Glutamatergic neuron (in vitro differentiated cells): ENCODE data around the gene RNASEH2B. TPM values are rescaled to one million over a fixed set of nuclear protein-coding genes. Genes with fewer than 3 reads are reported as not detected.

ENCODE experiments used
- DNase-seq: peaks from one replicate; pipeline ENCODE4 v3.0.0; 2022
- H3K27ac Mint-ChIP-seq: one replicate; pipeline ENCODE4 v1.8.0; 2020; ENCODE audit warnings: mild to moderate bottlenecking, mixed read lengths, inconsistent platforms; ENCODE audit not compliant: unreplicated experiment
- H3K27me3 Mint-ChIP-seq: one replicate; pipeline ENCODE4 v1.8.0; 2020; ENCODE audit warnings: mild to moderate bottlenecking, moderate library complexity, mixed read lengths, inconsistent platforms; ENCODE audit not compliant: unreplicated experiment
- H3K36me3 Mint-ChIP-seq: one replicate; pipeline ENCODE4 v1.8.0; 2020; ENCODE audit warnings: mild to moderate bottlenecking, mixed read lengths, inconsistent platforms; ENCODE audit not compliant: unreplicated experiment
- H3K4me1 Mint-ChIP-seq: one replicate; pipeline ENCODE4 v1.8.0; 2020; ENCODE audit warnings: mild to moderate bottlenecking, low read depth, mixed read lengths, inconsistent platforms; ENCODE audit not compliant: unreplicated experiment
- H3K4me3 Mint-ChIP-seq: one replicate; pipeline ENCODE4 v1.8.0; 2020; ENCODE audit warnings: mild to moderate bottlenecking, mixed read lengths, inconsistent platforms; ENCODE audit not compliant: unreplicated experiment
- H3K9me3 Mint-ChIP-seq: one replicate; pipeline ENCODE4 v1.8.0; 2020; ENCODE audit warnings: mild to moderate bottlenecking, moderate library complexity, mixed read lengths, inconsistent platforms; ENCODE audit not compliant: unreplicated experiment
- CTCF ChIP-seq: fragments of 200-600 bp; sonication (generic); IDR thresholded peaks from one replicate; pipeline ENCODE4 v1.5.0; 2021; ENCODE audit not compliant: partially characterized antibody, unreplicated experiment
- total RNA-seq: library from RNA; stranded (reverse); fragmentation: NEBNext Ultra II Directional; extraction: Animal tissue kit (Norgen Biotek cat#: 25700); gene quantifications from one replicate; pipeline ENCODE4 v1.2.1, GENCODE V29; 2021; ENCODE audit not compliant: unreplicated experiment

The RNASEH2B gene
- total RNA-seq, 1 donor from 2014 or later = 10.4 TPM

- no peak for DNase-seq
- H3K4me3 Mint-ChIP-seq = no peak overlapping the region
- no peaks in the 10 kb centered on the region for H3K36me3 Mint-ChIP-seq
- no peaks in the 10 kb centered on the region for H3K9me3 Mint-ChIP-seq
- no peak overlapping the region for H3K27ac Mint-ChIP-seq
- TF ChIP-seq CTCF = no peak
- peaks cover 2% of the 10 kb centered on the region for H3K27me3 Mint-ChIP-seq
- H3K4me1 Mint-ChIP-seq = peaks cover 5% of the 10 kb centered on the region
Observed at GRCh38 chr13:50898338-50898737, 11.3 kb upstream of the RNASEH2B start.

- no peak for TF ChIP-seq CTCF
- no peaks in the 10 kb centered on the region for H3K36me3 Mint-ChIP-seq
- no peaks in the 10 kb centered on the region for H3K4me1 Mint-ChIP-seq
Observed at GRCh38 chr13:50901701-50902100, 7.9 kb upstream of the RNASEH2B start.

GRCh38 chr13:50905256-50905655, 4.3 kb upstream of the RNASEH2B start:
- H3K27ac Mint-ChIP-seq = no peak overlapping the region
- no peak for TF ChIP-seq CTCF
- no peaks in the 10 kb centered on the region for H3K9me3 Mint-ChIP-seq
- DNase-seq = no peak
- H3K27me3 Mint-ChIP-seq = no peaks in the 10 kb centered on the region
- no peak overlapping the region for H3K4me3 Mint-ChIP-seq
- H3K36me3 Mint-ChIP-seq = no peaks in the 10 kb centered on the region
- no peaks in the 10 kb centered on the region for H3K4me1 Mint-ChIP-seq

More at GRCh38 chr13:50901701-50902100, 7.9 kb upstream of the RNASEH2B start:
- DNase-seq = no peak
- Mint-ChIP-seq H3K27me3 (no peaks in the 10 kb centered on the region), H3K4me3 (no peak overlapping the region), H3K9me3 (no peaks in the 10 kb centered on the region), H3K27ac (no peak overlapping the region)

- no peak overlapping the region for H3K27ac Mint-ChIP-seq
- peaks cover 4% of the 10 kb centered on the region for H3K4me1 Mint-ChIP-seq
- DNase-seq = no peak
- no peak overlapping the region for H3K4me3 Mint-ChIP-seq
- H3K9me3 Mint-ChIP-seq = no peaks in the 10 kb centered on the region
- H3K27me3 Mint-ChIP-seq = no peaks in the 10 kb centered on the region
- no peak for TF ChIP-seq CTCF
- no peaks in the 10 kb centered on the region for H3K36me3 Mint-ChIP-seq
Observed at GRCh38 chr13:50907781-50908180, 1.8 kb upstream of the RNASEH2B start.

GRCh38 chr13:50908371-50908770, 1.2 kb upstream of the RNASEH2B start:
- H3K4me3 Mint-ChIP-seq = no peak overlapping the region

More at GRCh38 chr13:50908371-50908770, 1.2 kb upstream of the RNASEH2B start:
- H3K36me3 Mint-ChIP-seq = no peaks in the 10 kb centered on the region
- H3K27ac Mint-ChIP-seq = no peak overlapping the region
- H3K27me3 Mint-ChIP-seq = no peaks in the 10 kb centered on the region
- no peaks in the 10 kb centered on the region for H3K9me3 Mint-ChIP-seq
- H3K4me1 Mint-ChIP-seq = peaks cover 4% of the 10 kb centered on the region
- no peak for TF ChIP-seq CTCF
- DNase-seq = no peak
